ENCODE results near the gene SSH2.
A peak's percentile ranks its signal among the peaks of the same experiment; 100 is the strongest.

Gene SSH2

DNA sequence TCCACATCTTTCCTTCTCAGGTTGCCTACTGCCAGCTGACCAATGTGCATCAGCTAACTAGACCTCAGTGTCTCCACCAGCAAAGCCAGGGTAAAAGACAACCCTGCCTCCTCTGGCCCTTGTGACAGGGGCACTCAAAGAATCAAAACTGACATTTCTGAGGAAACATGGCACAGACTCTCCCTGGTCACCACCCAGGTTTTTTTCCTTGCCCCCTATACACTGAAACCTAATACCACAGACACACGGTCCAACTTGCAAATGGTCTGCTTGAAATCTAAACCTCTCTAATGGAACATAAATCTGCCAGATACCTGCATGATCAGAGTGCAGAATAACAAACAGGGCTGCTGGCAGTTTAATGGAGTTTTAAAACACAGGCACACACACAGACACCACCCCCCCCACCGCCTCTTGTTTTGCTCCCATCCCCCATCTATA lies 287.8 kb downstream of the SSH2 start:
- H3K9ac ChIP-seq (ENCODE audit: low read depth, low read length) = no peak overlapping the region
- no peaks in the 10 kb centered on the region for H3K9me3 ChIP-seq (ENCODE audit: control insufficient read depth, insufficient read depth, low read length)
- H3K27me3 ChIP-seq (ENCODE audit: control insufficient read depth, insufficient read depth, low read length) = no peaks in the 10 kb centered on the region
- H3K4me1 ChIP-seq (ENCODE audit: control insufficient read depth, insufficient read depth, low read length) = peaks cover 12% of the 10 kb centered on the region
- no peak overlapping the region for H3K4me3 ChIP-seq (ENCODE audit: low read depth, low read length)
- H3K27ac ChIP-seq (ENCODE audit: low read depth, low read length) = no peak overlapping the region
- no peaks in the 10 kb centered on the region for H3K36me3 ChIP-seq (ENCODE audit: control insufficient read depth, insufficient read depth, low read length)

DNA sequence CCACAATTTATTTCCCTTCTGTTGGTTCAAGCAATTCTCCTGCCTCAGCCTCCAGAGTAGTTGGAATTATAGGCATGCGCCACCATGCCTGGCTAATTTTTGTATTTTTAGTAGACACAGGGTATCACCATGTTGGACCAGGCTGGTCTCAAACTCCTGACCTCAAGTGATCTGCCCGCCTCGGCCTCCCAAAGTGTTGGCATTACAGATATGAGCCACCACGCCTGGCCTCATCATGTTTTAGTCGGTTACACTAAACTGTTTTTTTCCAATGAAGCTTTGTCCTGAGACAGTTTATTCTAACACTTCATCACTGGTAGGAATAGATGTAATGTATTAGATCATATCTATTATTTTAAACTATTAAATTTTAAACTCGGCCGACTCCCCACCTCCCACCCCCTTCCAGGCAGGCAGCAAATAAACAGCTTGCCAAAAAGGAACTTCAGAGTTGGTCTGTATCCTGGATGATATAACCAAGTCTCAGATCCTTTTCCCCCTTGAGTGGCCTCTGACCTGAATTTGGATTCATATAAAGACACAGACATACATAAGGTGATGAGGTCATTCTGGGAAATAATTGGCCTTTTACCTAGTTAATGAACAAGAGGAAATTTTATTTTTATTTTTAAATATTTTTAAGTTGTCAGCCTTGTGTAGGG lies 288.9 kb downstream of the SSH2 start:
- no peaks in the 10 kb centered on the region for H3K36me3 ChIP-seq (ENCODE audit: control insufficient read depth, insufficient read depth, low read length)
- no peak overlapping the region for H3K4me3 ChIP-seq (ENCODE audit: low read depth, low read length)
- H3K27ac ChIP-seq (ENCODE audit: low read depth, low read length) = no peak overlapping the region
- H3K9me3 ChIP-seq (ENCODE audit: control insufficient read depth, insufficient read depth, low read length) = no peaks in the 10 kb centered on the region
- H3K27me3 ChIP-seq (ENCODE audit: control insufficient read depth, insufficient read depth, low read length) = no peaks in the 10 kb centered on the region
- no peak overlapping the region for H3K9ac ChIP-seq (ENCODE audit: low read depth, low read length)
- H3K4me1 ChIP-seq (ENCODE audit: control insufficient read depth, insufficient read depth, low read length) = peaks cover 12% of the 10 kb centered on the region

DNA sequence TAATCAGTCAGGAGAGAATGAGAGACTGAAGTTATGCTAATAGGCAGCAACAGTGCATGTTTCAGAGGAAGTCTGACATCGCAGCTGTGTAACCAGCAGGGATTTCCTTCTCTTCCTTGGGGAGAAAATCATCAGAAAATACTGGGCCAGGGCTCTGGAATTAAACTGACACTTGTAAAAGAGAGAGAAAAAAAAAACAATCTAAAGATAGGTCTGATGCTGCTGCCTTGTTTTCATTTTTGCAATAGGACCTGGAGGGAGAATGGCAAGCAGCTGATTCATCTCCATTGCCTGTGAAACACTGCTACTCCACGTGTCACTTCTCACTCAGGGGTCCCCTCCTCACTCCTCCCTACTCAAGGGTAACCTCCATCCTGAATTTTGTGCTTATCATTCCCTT lies 289.6 kb downstream of the SSH2 start:
- H3K9me3 ChIP-seq (ENCODE audit: control insufficient read depth, insufficient read depth, low read length) = no peaks in the 10 kb centered on the region
- no peaks in the 10 kb centered on the region for H3K27me3 ChIP-seq (ENCODE audit: control insufficient read depth, insufficient read depth, low read length)
- peaks cover 12% of the 10 kb centered on the region for H3K4me1 ChIP-seq (ENCODE audit: control insufficient read depth, insufficient read depth, low read length)
- H3K9ac ChIP-seq (ENCODE audit: low read depth, low read length) = no peak overlapping the region
- no peaks in the 10 kb centered on the region for H3K36me3 ChIP-seq (ENCODE audit: control insufficient read depth, insufficient read depth, low read length)
- no peak overlapping the region for H3K4me3 ChIP-seq (ENCODE audit: low read depth, low read length)
- peak overlapping the region; percentile 7 for H3K27ac ChIP-seq (ENCODE audit: low read depth, low read length)

DNA sequence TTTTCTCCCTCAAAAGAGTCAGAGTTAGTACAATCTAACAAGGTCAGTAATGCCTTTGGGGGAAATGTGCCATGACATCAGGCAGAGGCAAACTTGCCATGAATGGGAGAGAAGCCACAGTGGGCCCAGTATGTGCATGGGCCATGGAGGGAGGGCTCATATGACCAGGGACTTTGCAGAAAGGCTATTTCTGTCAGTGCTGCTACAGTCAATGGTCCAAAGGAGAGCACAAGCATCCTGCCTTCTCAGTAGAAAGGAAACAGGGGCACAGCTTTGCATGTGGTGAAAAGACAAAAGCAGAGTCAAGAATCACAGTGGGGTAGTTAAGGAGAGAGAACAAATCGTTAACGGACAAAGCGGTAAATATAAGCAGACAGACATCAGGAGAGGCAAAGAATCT lies 296.1 kb downstream of the SSH2 start:
- H3K4me1 ChIP-seq (ENCODE audit: control insufficient read depth, insufficient read depth, low read length) = 0 out of 2 replicates have a peak, but pooled peaks cover 1% of the 10 kb centered on the region
- no peak overlapping the region for H3K9ac ChIP-seq (ENCODE audit: low read depth, low read length)
- no peaks in the 10 kb centered on the region for H3K9me3 ChIP-seq (ENCODE audit: control insufficient read depth, insufficient read depth, low read length)
- H3K4me3 ChIP-seq (ENCODE audit: low read depth, low read length) = no peak overlapping the region
- peaks cover 15% of the 10 kb centered on the region for H3K36me3 ChIP-seq (ENCODE audit: control insufficient read depth, insufficient read depth, low read length)
- H3K27me3 ChIP-seq (ENCODE audit: control insufficient read depth, insufficient read depth, low read length) = no peaks in the 10 kb centered on the region
- no peak overlapping the region for H3K27ac ChIP-seq (ENCODE audit: low read depth, low read length)

DNA sequence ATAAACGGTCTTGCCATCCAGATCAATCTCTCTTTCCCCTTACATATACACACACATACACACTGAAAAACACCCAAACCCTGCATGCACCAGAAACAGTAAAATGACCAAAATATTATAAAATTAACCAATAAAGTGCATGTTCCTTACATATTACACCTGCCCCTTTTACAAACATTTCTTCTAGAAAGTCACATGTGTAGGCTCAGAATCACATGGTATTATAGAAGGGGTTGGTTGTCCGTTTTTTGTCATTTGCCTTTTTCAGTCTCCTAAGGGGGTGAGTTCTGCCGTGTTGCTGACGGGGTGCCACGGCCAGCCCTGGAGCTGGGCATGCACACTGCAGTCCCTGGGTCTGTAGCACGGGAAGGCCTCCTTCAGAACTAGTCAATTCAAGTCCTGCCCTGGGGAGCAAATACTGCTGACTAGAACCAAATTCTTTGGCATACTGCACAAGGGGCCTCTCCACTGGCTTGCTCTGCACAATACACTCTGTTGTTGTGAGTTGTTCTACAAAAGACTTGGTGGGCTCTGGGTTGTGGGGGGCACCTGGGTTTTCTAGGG lies 299.3 kb downstream of the SSH2 start:
- peaks cover 15% of the 10 kb centered on the region for H3K36me3 ChIP-seq (ENCODE audit: control insufficient read depth, insufficient read depth, low read length)
- no peak overlapping the region for H3K4me3 ChIP-seq (ENCODE audit: low read depth, low read length)
- H3K9me3 ChIP-seq (ENCODE audit: control insufficient read depth, insufficient read depth, low read length) = no peaks in the 10 kb centered on the region
- no peaks in the 10 kb centered on the region for H3K4me1 ChIP-seq (ENCODE audit: control insufficient read depth, insufficient read depth, low read length)
- no peak overlapping the region for H3K9ac ChIP-seq (ENCODE audit: low read depth, low read length)
- no peak overlapping the region for H3K27ac ChIP-seq (ENCODE audit: low read depth, low read length)
- H3K27me3 ChIP-seq (ENCODE audit: control insufficient read depth, insufficient read depth, low read length) = no peaks in the 10 kb centered on the region

DNA sequence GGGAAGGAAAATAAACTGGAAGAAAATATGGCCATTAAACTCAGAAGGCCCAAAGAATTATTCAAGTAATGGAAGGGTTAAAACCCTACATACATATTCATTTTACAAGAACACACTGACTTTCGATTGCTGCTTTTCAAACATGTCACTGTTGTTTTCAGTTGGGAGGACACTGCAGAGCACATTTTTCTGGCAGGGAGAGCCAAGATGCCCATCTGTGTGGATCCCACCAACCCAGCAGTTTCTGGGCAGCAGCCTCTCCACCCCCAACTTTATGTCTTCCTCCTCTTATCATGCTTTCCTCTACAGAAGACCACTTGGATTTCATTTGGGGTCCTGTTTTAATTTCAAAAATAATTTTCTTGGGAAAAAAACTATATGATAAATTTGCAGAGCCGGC lies 300.2 kb downstream of the SSH2 start:
- H3K9ac ChIP-seq (ENCODE audit: low read depth, low read length) = no peak overlapping the region
- peaks cover 15% of the 10 kb centered on the region for H3K36me3 ChIP-seq (ENCODE audit: control insufficient read depth, insufficient read depth, low read length)
- no peaks in the 10 kb centered on the region for H3K4me1 ChIP-seq (ENCODE audit: control insufficient read depth, insufficient read depth, low read length)
- no peak overlapping the region for H3K27ac ChIP-seq (ENCODE audit: low read depth, low read length)
- no peaks in the 10 kb centered on the region for H3K9me3 ChIP-seq (ENCODE audit: control insufficient read depth, insufficient read depth, low read length)
- no peak overlapping the region for H3K4me3 ChIP-seq (ENCODE audit: low read depth, low read length)
- H3K27me3 ChIP-seq (ENCODE audit: control insufficient read depth, insufficient read depth, low read length) = no peaks in the 10 kb centered on the region

DNA sequence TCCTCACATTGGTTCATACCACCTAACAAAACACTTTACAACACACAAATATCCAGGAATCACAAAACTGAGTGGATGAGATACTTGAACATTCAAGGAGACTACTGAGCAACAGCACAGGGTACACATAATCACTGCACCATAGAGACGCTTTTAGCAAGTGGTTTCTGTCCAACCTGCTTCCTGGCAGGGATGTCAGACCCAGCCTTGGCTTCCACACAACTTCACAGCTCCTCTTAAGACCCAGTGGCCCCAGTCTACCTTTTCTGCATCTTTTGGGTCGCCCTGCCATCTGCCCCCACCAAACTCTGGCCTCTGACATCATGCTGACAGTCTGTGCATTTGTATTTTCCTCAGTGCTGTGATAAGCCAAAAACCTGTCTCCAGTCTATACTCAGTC lies 301.4 kb downstream of the SSH2 start:
- peaks cover 4% of the 10 kb centered on the region for H3K27me3 ChIP-seq (ENCODE audit: control insufficient read depth, insufficient read depth, low read length)
- H3K4me3 ChIP-seq (ENCODE audit: low read depth, low read length) = no peak overlapping the region
- peaks cover 15% of the 10 kb centered on the region for H3K36me3 ChIP-seq (ENCODE audit: control insufficient read depth, insufficient read depth, low read length)
- peaks cover 2% of the 10 kb centered on the region; the same call in 1 of the 2 replicates for H3K4me1 ChIP-seq (ENCODE audit: control insufficient read depth, insufficient read depth, low read length)
- H3K9ac ChIP-seq (ENCODE audit: low read depth, low read length) = no peak overlapping the region
- H3K27ac ChIP-seq (ENCODE audit: low read depth, low read length) = no peak overlapping the region
- no peaks in the 10 kb centered on the region for H3K9me3 ChIP-seq (ENCODE audit: control insufficient read depth, insufficient read depth, low read length)

DNA sequence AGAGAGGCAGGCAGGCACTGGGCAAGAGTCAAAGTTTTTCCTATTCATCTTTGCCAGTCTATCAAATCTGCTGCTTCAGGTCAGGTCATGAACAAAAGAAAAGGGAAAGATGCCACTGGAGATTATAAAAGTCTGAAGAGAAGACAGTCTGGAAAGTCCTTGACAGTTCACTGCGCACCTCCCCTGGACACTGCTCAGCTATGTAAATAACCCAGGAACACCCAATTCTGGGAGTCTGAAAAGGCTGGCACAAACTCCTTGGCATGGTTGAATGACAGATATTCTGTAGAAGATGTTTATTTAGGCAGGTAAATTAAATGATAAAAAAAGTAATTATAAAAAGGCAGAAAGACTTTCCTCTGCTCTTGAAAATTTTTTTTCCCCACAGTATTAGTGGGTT lies 302.1 kb downstream of the SSH2 start:
- peaks cover 9% of the 10 kb centered on the region for H3K27me3 ChIP-seq (ENCODE audit: control insufficient read depth, insufficient read depth, low read length)
- no peak overlapping the region for H3K9ac ChIP-seq (ENCODE audit: low read depth, low read length)
- no peak overlapping the region for H3K4me3 ChIP-seq (ENCODE audit: low read depth, low read length)
- no peak overlapping the region for H3K27ac ChIP-seq (ENCODE audit: low read depth, low read length)
- no peaks in the 10 kb centered on the region for H3K9me3 ChIP-seq (ENCODE audit: control insufficient read depth, insufficient read depth, low read length)
- H3K36me3 ChIP-seq (ENCODE audit: control insufficient read depth, insufficient read depth, low read length) = peaks cover 15% of the 10 kb centered on the region
- peaks cover 7% of the 10 kb centered on the region for H3K4me1 ChIP-seq (ENCODE audit: control insufficient read depth, insufficient read depth, low read length)

DNA sequence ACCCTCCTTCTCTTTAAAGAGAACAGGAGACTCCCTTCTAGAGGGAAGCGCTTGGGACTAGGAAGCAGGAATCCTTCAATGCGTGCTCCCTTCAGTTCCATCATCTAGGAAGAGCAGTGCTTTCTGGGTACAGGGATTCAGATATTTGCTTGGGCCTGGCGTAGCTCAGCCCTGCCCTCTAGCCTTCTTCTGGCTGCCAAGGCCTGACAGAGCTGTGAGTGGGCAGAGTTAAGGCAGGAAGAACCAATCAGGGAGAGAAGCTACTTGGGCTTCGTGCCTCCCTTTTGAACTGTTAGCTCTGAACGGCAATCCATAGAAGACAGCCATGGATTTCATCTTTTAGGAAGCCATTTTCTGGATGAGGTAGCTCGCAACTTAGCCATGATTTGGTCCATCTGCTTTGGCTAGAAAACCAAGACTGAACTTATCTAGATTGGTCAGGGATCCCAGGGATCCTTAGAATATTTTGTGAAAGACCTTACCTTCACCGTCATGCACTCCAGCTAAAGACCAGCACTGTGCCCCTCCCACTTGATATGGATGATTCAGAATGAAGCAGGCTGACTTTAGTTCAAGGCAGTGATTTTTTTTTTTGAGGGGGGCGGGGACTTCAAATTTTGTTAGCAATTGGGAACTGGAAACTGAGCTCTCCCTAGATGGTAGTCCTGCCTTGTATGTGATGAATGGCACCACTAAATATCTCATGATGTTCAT lies 304.8 kb downstream of the SSH2 start:
- Histone ChIP-seq H3K4me1 (ENCODE audit: control insufficient read depth, insufficient read depth, low read length) (peaks cover 12% of the 10 kb centered on the region), H3K27ac (ENCODE audit: low read depth, low read length) (no peak overlapping the region), H3K9ac (ENCODE audit: low read depth, low read length) (no peak overlapping the region), H3K27me3 (ENCODE audit: control insufficient read depth, insufficient read depth, low read length) (peaks cover 28% of the 10 kb centered on the region), H3K4me3 (ENCODE audit: low read depth, low read length) (no peak overlapping the region), H3K36me3 (ENCODE audit: control insufficient read depth, insufficient read depth, low read length) (no peaks in the 10 kb centered on the region), H3K9me3 (ENCODE audit: control insufficient read depth, insufficient read depth, low read length) (no peaks in the 10 kb centered on the region)

DNA sequence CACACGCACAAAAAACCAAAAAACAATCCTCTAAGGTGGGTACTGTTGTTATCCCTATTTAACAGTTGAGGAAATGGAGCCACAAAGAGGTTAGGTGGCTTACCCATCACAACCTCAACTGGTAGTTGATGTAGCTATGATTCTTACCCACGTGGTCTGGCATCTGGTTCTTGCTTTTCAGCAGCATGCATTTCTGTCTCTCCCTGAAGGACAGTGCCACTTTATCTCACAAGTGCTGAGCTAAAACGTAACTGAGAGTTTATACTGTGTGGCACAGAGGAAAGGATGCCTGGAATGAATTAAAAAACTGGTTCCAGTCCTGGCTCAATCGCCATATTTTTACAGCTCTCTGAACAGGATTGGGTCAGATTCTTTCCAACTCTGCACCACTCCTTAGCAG lies 305.4 kb downstream of the SSH2 start:
- H3K4me1 ChIP-seq (ENCODE audit: control insufficient read depth, insufficient read depth, low read length) = peaks cover 18% of the 10 kb centered on the region
- H3K27ac ChIP-seq (ENCODE audit: low read depth, low read length) = no peak overlapping the region
- H3K9ac ChIP-seq (ENCODE audit: low read depth, low read length) = no peak overlapping the region
- H3K9me3 ChIP-seq (ENCODE audit: control insufficient read depth, insufficient read depth, low read length) = no peaks in the 10 kb centered on the region
- H3K27me3 ChIP-seq (ENCODE audit: control insufficient read depth, insufficient read depth, low read length) = peaks cover 28% of the 10 kb centered on the region
- H3K4me3 ChIP-seq (ENCODE audit: low read depth, low read length) = no peak overlapping the region
- no peaks in the 10 kb centered on the region for H3K36me3 ChIP-seq (ENCODE audit: control insufficient read depth, insufficient read depth, low read length)

DNA sequence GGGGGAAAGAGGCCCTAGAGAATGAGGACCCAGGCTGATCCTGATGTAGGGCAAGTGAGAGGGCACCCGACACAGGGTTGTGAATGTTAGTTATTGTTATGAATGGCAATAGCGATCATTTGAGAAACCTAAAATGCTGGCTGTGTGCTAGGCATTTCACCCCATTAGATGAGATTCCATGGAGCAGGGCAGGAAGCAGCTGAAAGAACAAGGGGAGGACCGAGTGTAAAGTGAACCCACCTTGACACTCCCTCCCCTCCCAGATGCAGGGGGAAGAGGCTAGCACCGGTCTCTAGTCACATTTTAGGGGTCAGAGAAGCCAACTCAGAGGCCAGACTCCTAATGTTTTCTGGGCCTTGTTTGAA lies 306.8 kb downstream of the SSH2 start:
- Histone ChIP-seq H3K27ac (ENCODE audit: low read depth, low read length) (no peak overlapping the region), H3K4me3 (ENCODE audit: low read depth, low read length) (peak overlapping the region; percentile 63), H3K27me3 (ENCODE audit: control insufficient read depth, insufficient read depth, low read length) (peaks cover 34% of the 10 kb centered on the region), H3K9me3 (ENCODE audit: control insufficient read depth, insufficient read depth, low read length) (no peaks in the 10 kb centered on the region), H3K4me1 (ENCODE audit: control insufficient read depth, insufficient read depth, low read length) (peaks cover 27% of the 10 kb centered on the region), H3K36me3 (ENCODE audit: control insufficient read depth, insufficient read depth, low read length) (no peaks in the 10 kb centered on the region), H3K9ac (ENCODE audit: low read depth, low read length) (peak overlapping the region; percentile 54)
